HG03354 (cell line): ENCODE data around the gene VPREB3.
A peak's percentile ranks its signal among the peaks of the same experiment; 100 is the strongest.
"Not testable (repeated sequence)": the region's sequence is repeated elsewhere in the genome, so short reads cannot be mapped to it uniquely, and the experiment has no call there.

Experiments
- ATAC-seq: cut with Tn5 transposase; IDR thresholded peaks from one replicate; pipeline ENCODE4 v1.9.1; 2021; ENCODE audit warnings: mild to moderate bottlenecking; ENCODE audit not compliant: unreplicated experiment, poor library complexity, severe bottlenecking

VPREB3 gene

DNA sequence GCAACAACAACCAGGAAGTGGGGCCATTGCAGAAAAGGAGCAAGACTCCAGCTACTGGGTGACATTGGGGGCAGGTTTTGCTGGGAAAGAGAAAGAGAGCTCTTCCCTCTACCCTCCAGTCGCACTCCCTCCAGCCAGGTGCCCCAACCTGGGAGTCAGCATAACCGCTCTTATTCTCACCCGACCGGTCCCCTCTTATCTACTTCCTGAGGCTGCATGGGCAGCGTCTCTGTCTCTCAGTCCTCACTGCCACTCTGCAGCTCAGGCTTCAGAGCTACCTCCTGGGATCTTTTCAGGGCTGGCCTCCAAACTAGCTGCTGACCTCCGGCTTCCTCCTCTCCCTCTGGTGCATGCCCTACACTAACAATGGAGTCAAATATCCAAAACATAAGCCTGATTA, 8.4 kb downstream of the VPREB3 start:
- no peak for ATAC-seq

DNA sequence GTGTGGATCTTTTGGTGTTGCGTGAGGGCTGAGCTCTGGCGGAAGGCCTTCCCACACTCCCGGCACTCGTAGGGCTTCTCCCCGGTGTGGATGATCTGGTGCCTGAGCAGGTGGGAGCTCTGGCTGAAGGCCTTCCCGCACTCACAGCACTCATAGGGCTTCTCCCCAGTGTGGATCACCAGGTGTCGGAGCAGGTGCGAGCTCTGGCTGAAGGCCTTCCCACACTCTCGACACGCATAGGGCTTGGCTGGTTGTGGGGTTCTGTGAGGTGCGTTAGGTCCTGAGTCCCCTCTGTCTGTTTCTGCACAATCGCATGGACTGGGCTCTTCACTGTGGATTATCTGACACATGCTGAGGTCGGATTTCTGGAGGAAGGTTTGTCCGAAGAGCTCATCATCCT, 9.7 kb downstream of the VPREB3 start:
- no peak for ATAC-seq

DNA sequence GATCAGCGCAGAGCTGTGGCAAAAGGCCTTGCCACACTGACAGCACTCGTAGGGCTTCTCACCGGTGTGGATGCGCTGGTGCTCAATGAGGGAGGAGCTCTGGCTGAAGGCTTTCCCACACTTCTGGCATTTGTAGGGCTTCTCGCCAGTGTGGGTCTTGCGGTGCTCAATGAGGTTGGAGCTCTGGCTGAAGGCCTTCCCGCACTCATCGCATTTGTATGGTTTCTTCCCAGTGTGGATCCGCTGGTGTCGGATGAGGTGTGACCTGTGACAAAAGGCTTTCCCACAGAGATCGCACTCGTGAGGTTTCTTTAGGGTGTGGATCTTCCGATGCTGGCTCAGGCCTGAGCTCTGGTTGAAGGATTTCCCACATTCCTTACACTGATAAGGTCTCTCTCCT, 10.2 kb downstream of the VPREB3 start:
- no peak for ATAC-seq

DNA sequence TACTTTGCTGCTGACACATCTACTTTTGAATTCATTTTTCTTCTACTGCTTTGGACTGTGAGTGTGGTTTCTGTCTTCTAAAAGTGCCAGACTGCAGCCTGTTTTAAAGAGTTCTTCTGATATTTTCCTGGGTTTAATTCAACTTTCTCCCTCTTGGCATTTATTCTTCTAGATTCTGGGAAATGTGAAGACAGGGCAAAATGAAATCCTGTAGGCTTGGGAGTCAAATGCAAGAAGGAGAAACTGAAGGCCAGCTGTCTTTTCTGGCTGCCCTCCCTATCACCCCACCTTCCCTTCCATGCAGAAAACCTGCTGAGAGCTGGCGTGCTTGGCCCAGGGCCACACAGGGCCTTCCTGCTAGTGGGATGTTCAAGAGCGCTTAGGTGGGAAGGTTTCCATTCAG, 10.9 kb downstream of the VPREB3 start:
- ATAC-seq: no peak

DNA sequence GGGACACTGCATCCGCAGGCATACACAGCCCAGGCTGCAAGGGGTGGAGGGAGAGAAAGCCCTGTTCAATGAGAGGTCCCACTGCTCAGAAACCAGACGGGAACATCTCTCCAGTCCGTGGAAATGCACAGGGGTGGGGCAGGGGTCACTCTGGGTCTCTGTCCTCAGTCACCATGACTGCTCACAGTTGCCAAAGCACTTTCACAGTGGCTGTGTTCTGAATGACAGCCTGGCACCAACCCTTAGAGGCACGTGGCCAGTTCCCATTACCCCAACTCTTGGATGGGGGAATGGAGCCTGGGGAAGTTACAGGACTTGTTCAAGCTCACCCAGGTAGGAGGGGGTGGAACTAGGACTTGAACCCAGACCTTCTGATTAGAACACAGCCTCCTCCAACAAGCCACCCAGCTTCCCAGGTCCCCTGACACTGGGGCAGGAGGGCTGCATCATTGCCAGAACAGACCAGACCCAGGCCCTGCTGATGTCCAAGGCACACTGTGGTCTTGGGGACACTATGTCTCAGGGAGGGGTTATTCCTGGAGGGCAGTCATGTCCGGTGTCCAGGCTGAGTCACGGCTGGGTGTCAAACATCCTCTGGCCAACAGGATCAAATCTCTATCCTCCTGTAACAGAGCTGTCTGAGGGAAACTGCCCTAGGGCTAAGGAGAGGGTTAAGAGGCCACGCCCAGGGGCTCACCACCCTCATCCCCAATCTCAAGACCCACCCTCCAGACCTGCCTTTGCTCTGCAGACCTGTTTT, 11.5 kb downstream of the VPREB3 start:
- ATAC-seq: no peak

DNA sequence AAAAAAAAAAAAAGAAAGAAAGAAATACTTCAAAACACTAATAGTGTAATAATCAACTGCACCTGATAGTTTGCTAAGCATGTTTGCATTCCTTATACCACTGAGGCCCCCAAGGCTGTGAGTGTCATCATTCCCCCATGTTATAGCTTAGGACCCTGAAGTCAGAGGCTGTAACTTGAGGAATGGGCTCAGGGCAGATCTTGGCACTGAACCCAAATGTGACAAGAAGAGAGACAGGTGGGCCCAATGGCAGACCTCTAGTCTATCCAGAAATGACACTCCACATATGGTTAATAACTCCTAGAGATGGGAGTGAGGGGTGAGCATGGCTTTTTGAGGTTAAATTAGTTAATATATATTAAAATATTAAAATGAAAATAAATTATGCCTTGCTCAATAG, 16.5 kb downstream of the VPREB3 start:
- no peak for ATAC-seq

DNA sequence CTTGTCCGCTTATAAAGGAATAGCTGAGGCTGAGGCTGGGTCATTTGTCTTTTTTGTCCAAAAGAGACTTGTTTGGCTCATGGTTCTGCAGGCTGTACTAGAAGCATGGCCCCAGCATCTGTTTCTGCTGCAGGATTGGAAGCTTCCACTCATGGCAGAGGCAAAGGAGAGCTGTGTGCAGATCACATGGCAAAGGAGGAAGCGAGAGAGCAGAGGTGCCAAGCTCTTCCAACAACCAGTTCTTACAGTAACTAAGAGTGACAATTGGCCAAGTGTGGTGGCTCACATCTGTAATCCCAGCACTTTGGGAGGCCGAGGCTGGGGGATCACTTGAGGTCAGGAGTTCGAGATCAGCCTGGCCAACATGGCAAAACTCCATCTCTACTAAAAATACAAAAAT, 26.1 kb downstream of the VPREB3 start:
- ATAC-seq: not testable (repeated sequence)

DNA sequence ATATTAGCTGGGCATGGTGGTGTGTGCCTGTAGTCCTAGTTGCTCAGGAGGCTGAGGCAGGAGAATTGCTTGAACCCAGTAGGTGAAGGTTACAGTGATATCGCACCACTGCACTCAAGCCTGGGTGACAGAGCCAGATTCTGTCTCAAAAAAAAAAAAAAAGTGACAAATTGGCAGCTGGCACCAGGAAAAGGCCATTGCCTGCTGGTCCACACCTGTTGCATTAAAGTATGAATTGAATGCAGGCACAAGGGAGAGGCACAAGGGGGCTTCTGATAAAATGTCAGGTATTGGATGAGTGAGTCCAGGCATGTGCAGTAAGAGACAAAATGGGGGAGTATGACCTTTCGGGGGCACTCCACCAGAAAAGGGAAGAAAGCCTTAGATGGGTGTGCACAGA, 31.5 kb downstream of the VPREB3 start:
- no peak for ATAC-seq

DNA sequence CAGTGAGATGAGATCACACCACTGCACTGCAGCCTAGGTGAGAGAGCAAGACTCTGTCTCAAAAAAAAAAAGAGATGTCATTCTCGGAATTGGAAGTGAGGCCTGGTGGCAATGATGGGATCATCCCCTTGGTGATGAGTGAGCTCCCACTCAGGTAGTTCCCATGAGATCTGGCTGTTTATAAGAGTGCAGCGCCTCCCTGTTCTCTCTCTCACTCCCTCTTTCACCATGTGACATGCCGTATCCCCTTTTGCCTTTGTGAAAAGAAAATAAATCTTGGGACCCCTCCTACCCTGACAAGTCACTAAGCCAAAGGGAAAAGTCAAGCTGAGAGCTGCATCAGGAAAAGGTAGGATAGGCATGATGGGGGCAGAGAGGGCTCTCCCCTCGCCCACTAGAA, 32.1 kb downstream of the VPREB3 start:
- ATAC-seq: no peak

DNA sequence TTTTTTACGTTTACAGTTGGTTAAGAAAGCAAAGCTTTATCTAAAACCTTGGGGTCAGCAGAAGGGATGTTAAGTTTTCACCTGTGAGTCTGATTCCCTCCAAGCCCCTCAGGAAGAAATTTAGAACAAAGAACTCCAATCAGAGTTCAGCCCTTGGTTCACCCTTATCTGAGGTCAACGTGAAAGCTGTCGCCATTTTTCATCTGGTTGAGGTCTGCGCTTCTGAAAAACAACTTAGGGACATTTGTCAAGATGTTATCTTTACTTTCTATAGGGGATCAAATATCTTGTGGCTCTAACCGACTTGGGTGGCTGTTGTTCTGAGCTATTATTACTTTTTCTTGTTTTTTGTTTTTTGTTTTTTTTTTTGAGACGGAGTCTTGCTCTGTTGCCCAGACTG, 33.4 kb downstream of the VPREB3 start:
- no peak for ATAC-seq

DNA sequence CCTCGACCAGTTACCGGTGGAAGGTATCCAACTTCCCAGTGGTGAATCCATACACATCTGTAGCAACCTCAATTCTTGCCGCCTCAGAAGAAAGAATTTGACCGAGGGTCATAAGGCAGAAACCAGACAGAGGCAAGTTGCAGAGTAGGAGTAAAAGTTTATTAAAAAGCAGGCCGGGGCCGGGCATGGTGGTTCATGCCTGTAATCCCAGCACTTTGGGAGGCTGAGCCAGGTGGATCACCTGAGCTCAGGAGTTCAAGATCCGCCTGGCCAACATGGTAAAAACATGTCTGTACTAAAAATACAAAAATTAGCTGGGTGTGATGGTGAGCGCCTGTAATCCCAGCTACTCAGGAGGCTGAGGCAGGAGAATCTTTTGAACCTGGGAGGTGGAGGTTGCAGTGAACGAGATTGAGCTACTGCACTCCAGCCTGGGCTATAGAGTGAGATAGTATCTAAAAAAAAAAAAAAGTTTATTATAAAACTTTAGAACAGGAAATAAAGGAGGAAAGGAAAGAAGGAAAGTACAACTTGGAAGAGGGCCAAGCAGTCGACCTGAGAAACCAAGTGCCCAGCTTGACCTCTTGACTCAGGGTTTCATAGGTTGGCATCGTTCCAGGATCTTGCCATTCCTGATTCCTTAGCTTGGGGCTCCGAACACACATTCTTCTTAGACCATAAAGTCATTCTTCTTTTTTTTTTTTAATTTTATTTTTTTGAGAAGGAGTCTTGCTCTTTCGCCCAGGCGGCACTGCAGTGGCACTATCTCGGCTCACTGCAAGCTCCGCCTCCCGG, 35.7 kb downstream of the VPREB3 start:
- ATAC-seq: no peak

DNA sequence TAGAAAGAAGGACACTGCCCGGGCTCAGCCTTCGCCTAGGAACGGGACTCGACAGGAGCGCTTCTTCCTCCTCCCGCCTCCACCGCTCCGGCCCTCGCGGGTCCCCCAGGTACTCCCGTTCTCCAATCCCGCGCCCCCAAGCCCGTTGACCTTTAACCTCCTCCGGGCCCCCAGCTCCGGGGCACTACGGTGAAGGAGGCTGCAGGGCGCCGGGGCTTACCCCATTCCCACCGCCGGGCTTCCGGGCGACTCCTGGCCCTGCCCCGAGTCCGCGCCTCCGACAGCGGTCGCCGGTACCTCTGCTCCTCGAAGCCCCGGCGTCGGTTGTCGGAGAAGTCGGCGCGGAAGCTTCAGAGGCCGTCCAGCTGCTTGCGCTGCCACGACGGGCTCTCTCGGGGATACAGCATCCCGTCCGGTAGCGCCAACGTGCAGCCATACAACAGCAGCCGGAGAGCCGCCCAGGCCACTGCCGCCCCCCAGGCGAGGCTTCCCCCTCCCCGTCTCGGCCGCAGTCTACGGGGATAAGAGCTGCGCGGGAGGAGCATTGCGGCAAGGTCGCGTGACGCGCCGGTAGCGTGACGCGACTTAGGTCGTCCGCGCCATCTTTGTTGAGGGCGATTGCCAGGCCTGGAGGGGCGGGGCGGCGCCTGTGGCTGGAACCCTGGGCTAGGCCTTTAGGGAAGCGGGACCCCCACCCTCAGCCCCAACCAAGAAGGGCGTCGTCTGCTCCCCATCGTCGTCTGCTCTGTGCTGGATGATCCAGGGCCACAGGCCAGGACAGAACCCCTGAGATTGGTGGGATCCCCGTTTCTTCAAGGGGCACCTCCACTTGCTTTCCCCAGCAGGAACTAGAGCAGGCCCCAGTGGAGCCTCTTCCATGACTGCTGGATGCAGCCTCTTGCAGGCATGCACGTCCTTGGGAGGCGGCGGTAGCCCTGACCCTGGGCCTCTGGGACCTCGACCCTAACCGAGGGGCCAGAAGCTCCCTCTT, 37.1 kb downstream of the VPREB3 start:
- peak; percentile 79 for ATAC-seq

DNA sequence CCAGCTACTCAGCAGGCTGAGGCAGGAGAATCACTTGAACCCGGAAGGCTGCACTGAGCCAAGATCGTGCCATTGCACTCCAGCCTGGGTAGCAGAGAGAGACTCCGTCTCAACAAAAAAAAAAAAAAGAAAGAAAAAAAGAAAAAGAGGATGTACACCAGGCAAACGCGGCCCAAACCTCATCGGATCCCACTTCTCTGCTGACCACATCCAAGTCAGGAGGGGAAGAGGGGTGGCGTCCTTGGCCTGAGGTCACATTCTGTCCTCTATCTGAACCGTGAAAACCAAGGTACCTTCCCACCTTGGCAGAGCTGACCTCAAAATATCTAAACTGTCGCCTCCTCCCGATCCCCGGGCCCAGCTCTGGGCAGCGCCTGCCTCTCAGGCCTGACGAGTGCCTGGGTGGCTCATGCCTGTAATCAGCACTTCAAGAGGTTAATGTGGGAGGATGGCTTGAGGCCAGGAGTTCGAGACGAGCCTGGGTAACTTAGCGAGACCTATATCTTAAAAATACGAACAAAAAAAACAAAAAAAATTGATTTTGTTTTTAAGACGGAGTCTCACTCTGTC, 38.3 kb downstream of the VPREB3 start:
- ATAC-seq: no peak

DNA sequence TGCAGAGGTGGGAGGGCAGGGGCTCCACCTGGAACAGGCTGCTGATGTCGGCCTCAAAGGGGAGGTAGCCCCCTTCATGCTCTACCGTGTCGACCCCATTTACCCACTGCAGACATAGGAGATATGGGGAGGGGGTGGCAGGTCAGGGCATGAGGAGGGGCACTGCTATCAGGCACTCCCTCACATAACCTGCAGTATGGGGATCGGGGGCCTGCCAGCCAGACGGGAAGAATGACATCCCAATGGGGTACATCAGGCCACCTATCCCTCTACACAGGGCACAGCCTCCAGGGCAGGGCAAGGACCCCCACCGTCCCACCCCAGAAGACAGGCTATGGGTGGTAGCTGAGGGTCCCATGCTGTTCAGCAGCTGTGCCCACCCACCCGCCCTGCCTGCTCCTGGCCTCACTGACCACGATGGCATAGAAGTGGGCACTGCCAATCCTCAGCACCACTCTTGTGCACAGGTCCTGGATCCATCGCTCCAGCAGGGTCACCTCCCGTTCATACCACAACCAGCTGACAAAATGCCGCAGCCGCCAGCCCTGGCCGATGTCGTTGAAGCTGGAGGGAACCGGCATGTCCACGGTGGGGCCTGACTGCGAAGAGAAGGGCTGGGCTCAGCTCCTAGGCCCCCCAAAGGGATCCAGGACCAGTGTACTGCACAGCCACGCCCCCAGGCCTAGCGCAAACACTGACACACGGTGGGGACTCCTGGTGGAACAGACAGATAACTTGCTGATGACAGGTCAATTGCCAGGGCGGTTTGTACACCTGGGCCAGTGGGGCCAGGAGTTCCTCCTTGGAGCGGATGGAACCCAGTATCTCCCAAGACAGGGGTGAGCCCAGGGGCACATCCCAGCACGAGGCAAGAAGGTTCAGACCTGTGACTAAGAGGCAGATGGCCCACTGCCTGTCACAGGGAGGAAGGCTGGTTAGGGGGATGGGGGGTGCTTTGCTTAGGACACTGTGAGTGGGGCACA, 39.3 kb downstream of the VPREB3 start:
- ATAC-seq: no peak

DNA sequence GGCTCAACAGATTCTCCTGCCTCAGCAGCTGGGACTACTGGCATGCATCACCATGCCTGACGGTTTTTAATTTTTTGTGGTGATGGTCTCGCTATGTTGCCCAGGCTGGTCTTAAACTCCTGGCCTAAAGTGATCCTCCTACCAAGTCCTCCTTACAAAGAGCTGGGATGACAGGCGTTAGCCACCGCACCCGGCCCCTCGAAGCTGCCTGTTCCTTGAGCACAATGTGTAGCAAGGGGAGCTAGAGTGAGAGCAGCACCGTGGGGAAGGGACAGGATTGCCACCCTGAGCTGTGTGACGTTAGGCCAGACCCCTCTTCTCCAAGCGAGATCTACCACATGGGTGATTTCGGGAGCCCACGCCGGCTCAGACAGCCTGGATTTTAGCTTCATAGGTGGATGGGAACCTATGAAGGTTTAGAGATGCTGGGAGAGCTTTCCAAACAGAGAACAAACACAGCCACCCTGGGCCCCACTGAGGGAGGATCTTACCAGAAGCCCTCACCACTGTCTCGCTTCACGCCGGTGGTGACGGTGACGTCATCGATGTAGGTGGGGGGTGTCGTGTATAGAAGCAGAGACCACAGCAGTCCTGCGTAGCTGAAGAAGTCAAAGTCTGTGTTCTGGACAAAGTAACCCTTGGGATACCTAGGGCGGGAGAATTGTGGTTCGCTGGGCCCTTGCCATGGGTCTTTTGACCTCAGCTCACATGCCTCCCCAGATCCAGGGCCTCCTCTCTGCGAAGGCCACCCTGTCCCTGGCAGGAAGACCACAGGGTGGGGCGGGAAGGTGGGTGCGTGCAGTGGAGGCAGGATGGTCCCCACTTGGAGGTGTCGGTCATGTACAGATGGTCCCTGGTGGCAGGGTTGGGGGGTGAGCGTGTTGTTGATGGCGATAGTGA, 40.3 kb downstream of the VPREB3 start:
- ATAC-seq: no peak

DNA sequence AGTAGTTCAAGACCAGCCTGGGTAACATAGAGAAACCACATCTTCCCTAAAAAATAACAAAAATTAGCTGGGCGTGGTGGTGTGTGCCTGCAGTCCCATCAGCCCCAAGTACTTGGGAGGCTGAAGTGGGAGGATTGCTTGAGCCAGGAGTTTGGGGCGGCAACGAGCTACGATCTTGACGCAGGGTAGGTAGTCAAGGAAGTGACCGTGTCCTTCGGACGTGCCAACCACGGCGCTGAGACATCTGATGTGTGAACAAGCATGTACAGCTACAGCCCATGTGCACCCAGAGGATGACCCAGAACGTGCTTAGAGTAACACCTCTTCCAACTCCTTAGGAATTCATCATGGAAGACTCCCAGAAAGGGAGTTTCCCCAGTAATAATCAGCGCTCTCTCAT, 42.0 kb downstream of the VPREB3 start:
- no peak for ATAC-seq

DNA sequence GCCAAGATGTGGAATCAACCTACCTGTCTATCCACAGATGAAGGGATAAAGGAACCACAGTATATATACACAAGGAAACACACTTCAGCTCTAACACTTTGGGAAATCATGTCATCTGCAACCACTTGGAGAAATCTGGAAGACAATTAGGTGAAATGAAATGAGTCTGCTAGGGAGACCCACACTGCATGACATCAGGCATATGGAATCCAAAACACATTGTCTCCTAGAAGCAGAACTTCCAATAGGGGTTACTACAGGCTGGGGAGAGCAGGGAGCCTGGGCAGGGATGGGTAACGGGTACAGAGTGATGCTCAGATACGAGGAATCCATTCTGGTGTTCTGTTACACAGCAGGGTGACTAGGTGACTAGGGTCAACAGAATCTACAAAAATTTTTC, 45.1 kb downstream of the VPREB3 start:
- ATAC-seq: no peak

DNA sequence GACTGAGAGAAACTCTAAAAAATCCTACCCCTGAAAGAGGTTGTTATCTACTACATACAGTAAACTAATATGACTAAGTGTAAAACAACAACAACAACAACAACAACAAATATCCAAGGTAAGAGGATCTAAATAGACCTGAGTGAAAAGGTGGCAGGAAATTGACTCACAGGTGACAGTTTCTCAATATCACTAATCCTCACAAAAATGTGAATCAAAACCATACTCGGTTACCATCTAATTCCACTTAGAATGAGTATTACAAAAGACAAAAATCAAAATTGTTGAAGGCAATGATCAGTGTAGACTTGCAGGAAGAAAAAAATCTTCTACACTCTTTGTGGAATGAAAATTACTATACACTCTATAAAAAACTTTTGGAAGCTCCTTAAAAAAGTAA, 46.0 kb downstream of the VPREB3 start:
- ATAC-seq: no peak
